ENCODE measurements around the gene GFI1B.

The GFI1B gene

DNA sequence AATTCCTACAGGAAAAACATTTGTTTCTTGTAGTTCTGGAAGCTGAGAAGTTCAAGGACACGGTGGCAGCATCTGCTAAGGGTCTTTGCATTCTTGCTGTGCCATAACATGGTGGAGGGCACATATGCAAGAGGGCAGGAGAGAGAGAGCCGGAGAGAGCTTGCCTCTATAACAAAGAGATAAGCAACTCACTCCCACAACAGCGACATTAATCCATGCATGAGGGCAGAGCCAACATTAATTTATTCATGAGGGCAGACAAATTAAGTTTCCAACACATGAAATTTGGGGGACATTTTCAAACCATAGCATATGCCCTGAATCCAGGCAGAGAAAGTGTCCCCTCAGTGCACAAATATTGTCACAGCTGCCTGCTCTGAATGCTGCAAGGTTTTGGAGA, 47.9 kb downstream of the GFI1B start:
- DNase-seq, result no peak

DNA sequence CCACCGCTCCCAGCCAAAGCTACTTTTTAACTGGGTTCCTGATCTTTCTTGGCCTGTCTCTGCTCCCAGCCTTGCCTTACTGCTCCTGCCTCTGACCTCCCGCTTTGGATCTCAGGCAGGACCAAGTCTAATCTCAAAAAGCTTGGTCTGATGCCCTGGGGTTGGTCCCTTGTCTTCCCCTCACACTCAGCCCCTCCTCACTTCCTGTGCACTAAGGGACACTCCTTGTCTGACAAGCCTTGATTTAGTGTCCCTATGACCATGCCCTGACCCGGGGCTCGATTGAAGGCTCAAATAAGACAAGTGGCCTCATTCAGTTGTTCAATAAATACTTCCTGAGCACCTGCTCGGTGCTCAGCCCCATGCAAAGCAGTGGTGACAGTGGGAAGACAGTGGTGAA, 48.6 kb downstream of the GFI1B start:
- DNase-seq, result no peak

- DNase-seq, result no peak
Measured at GRCh38 chr9:133028221-133028620, 49.7 kb downstream of the GFI1B start.

- DNase-seq, result no peak
Measured at GRCh38 chr9:133029994-133030316, 51.5 kb downstream of the GFI1B start.

DNA sequence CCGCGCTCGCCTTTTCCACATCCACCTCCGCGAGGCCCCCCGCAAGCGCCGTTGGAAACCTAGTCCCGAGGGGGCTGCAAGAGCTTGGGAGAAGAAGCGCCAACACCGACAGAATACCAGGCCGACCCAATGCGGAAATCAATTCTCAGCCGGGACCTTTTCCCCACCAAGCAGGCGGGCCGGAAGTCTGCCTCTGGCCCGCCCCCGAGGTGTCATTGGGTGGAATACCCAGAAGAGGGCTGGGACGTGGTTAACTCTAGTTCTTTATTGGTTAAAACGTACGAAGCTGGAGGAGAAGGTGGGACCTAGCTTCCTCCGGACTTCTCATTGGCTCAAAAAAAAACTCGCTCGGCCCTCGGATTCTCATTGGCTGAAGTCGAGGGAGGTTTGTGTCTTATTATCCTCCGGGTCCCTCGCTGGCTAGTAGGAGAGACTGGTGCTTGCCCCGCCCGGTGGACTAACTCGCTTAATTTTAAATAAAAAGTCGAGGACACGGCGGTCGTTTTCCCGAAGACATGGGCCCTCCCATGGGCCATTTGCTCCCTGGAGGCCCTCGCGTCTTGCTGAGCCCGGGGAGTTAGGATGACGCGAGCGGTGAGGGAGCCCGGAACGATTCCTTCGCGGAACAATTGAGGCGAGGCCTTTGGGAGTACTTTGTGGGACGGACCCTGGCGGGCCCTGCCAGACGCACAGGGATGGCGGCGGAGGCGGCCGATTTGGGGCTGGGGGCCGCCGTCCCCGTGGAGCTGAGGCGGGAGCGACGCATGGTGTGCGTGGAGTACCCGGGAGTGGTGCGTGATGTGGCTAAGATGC, 52.0 kb downstream of the GFI1B start, which contains the start of gene GTF3C5:
Gene GTF3C5, plus strand, starts transcription at position 681 of the 813 bp plus-strand sequence. Its CDS starts 15 bp downstream, at position 696.
- peak; percentile 99 for DNase-seq

DNA sequence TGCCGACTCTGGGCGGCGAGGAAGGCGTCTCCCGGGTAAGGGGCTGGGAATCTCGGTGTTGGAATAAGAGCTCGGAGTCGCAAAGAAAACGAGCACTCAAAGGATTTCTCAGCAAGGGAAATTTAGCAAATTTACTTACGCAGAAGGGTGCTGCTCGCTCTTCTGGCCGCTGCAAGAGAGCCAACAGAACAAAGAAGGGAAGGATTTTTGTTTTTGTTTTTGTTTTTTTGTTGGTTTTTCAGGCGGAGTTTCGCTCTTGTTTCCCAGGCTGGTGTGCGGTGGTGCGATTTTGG, 52.6 kb downstream of the GFI1B start:
- no peak for DNase-seq

GRCh38 chr9:133031496-133031911, 53.0 kb downstream of the GFI1B start:
- DNase-seq, result peak; percentile 19

DNA sequence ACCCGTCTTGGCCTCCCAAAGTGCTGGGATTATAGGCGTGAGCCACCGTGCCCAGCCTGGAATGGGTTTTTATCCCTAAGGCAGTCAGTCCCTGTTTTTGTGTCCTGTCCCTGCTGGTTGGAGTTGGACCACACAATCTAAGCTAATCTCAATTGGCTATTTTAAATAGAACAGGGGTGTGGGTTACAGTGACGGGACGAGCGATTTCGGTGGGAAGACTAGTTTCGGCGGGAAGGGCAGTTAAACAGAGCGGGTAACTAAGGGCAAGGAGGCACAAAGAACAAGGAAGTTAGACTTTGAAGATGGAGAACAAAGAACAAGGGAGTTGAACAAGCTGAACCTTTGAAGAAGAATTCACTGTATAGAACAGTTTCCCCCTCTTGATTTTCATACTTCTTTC, 53.7 kb downstream of the GFI1B start:
- no peak for DNase-seq

DNA sequence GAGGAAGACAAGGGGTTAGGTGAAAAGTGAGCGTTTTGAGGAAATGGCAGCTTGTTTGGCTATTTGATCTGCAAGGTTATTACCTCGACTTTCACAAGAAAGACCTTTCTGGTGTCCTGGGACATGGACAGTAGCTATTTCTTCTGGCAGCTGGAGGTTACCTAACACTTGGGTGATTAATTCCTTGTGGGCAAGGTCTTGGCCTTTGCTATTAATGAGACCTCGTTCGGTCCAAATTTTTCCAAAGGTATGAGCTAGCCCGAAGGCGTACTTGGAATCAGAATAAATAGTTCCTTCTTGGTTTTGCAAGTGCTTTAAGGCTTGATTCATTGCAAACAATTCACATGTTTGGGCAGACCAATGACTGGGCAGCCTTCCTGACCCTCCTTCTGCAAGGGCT, 57.2 kb downstream of the GFI1B start:
- DNase-seq, result no peak

- DNase-seq, result no peak
Measured at GRCh38 chr9:133037775-133038515, 59.5 kb downstream of the GFI1B start.

GRCh38 chr9:133040892-133041479, 62.5 kb downstream of the GFI1B start:
- DNase-seq, result peak; percentile 45

Data from EL (cell line).